SH-SY5Y (cell line): ENCODE data around the gene PYHIN1.

Experiments used
- GATA2 ChIP-seq: IDR thresholded peaks from 2 replicates; pipeline ENCODE4 v1.6.1; 2011; ENCODE audit warnings: mild to moderate bottlenecking, low read depth, low read length
- GATA3 ChIP-seq: IDR thresholded peaks from 2 replicates; pipeline ENCODE4 v1.6.1; 2011; ENCODE audit warnings: low read depth, mild to moderate bottlenecking, low read length, moderate library complexity

DNA sequence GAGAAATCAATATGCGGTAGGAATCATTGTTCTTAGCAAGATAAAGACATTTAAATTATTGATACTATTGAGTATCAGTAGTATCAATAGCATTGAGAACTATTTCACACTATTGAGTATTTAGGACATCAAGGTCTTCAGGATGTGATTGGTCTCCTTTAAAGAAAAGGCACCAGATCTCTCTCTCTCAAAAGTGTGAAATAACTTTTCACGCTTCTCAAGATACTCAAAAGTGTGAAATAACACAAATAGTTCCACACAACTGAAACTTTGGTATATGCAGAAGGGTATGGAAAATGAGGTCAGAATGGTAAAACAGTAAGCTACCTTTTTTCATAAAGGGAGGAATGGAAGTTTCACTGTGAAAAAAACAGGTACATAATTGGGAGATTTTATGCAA is 6.7 kb upstream of the PYHIN1 start:
- TF ChIP-seq GATA2 (no peak), GATA3 (no peak)
